ENCODE results near the gene PTGER1. TPM values are rescaled to one million over a fixed set of nuclear protein-coding genes. Genes with fewer than 3 reads are reported as not detected.

Gene PTGER1
- total RNA-seq, 1 experiment from 2014 or later = 0.92 TPM

GRCh38 chr19:14446336-14447036 lies 28.7 kb downstream of the PTGER1 start:
- DNase-seq (ENCODE audit: extremely low read depth, low read depth) = no peak

GRCh38 chr19:14443632-14444216 lies 31.4 kb downstream of the PTGER1 start:
- no peak for DNase-seq (ENCODE audit: extremely low read depth, low read depth)

- DNase-seq (ENCODE audit: extremely low read depth, low read depth) = no peak
These were observed 32.1 kb downstream of the PTGER1 start for GRCh38 chr19:14442891-14443631.

- no peak for DNase-seq (ENCODE audit: extremely low read depth, low read depth)
These were observed 33.9 kb downstream of the PTGER1 start for GRCh38 chr19:14441041-14441938.

- no peak for DNase-seq (ENCODE audit: extremely low read depth, low read depth)
These were observed 35.1 kb downstream of the PTGER1 start for GRCh38 chr19:14440049-14440448.

GRCh38 chr19:14439014-14439413 lies 36.1 kb downstream of the PTGER1 start:
- DNase-seq (ENCODE audit: extremely low read depth, low read depth) = no peak

GRCh38 chr19:14437578-14438140 lies 37.5 kb downstream of the PTGER1 start:
- no peak for DNase-seq (ENCODE audit: extremely low read depth, low read depth)

- DNase-seq (ENCODE audit: extremely low read depth, low read depth) = no peak
These were observed 39.7 kb downstream of the PTGER1 start for GRCh38 chr19:14435320-14436050.

- DNase-seq (ENCODE audit: extremely low read depth, low read depth) = no peak
These were observed 40.4 kb downstream of the PTGER1 start for GRCh38 chr19:14434543-14435319.

- DNase-seq (ENCODE audit: extremely low read depth, low read depth) = no peak
These were observed 41.3 kb downstream of the PTGER1 start for GRCh38 chr19:14433554-14434501.

- no peak for DNase-seq (ENCODE audit: extremely low read depth, low read depth)
These were observed 42.2 kb downstream of the PTGER1 start, which contains the start of gene PKN1 for GRCh38 chr19:14432791-14433553. TSS of gene PKN1 (plus strand) at chr19:14433306. CDS start at chr19:14433522, 216 bp downstream.

- DNase-seq (ENCODE audit: extremely low read depth, low read depth) = no peak
These were observed 44.4 kb downstream of the PTGER1 start for GRCh38 chr19:14430712-14431111.

- DNase-seq (ENCODE audit: extremely low read depth, low read depth) = no peak
These were observed 46.2 kb downstream of the PTGER1 start for GRCh38 chr19:14428882-14429416.

GRCh38 chr19:14427461-14427860 lies 47.7 kb downstream of the PTGER1 start:
- no peak for DNase-seq (ENCODE audit: extremely low read depth, low read depth)

GRCh38 chr19:14425696-14426138 lies 49.4 kb downstream of the PTGER1 start:
- no peak for DNase-seq (ENCODE audit: extremely low read depth, low read depth)
